HL-60/S4 treated with retinoic acid at 250 ng/mL for 4 days and 3 days (cell line): Measurements from ENCODE around the gene TRAPPC2L.

Source experiments
- in situ Hi-C: fragments of 300-500 bp; cut with MboI; formaldehyde crosslinking; loops from 2 replicates; pipeline ENCODE4 v1.7.0; 2022; ENCODE audit warnings: low sequenced_read_pairs

TRAPPC2L gene

GRCh38 chr16:88856122-88856827 lies 652 bp upstream of the TRAPPC2L start:
- in situ Hi-C loops: no loop called here

- in situ Hi-C loops: no loop called here
These were observed 907 bp downstream of the TRAPPC2L start for GRCh38 chr16:88857728-88858339.

- in situ Hi-C loops: no loop called here
These were observed 2.6 kb downstream of the TRAPPC2L start for GRCh38 chr16:88859381-88860091.

- in situ Hi-C loops: no loop called here
These were observed 4.4 kb downstream of the TRAPPC2L start for GRCh38 chr16:88861359-88861758.

- in situ Hi-C loops: no loop called here
These were observed 6.0 kb downstream of the TRAPPC2L start for GRCh38 chr16:88862968-88863367.

GRCh38 chr16:88863426-88863825 lies 6.5 kb downstream of the TRAPPC2L start:
- in situ Hi-C loops: no loop called here

- in situ Hi-C loops: no loop called here
These were observed 7.2 kb downstream of the TRAPPC2L start for GRCh38 chr16:88864099-88864498.

GRCh38 chr16:88864521-88864920 lies 7.6 kb downstream of the TRAPPC2L start:
- in situ Hi-C loops: no loop called here

GRCh38 chr16:88865310-88865709 lies 8.4 kb downstream of the TRAPPC2L start:
- in situ Hi-C loops: no loop called here

GRCh38 chr16:88865742-88866141 lies 8.8 kb downstream of the TRAPPC2L start:
- in situ Hi-C loops: no loop called here

GRCh38 chr16:88866151-88866920 lies 9.4 kb downstream of the TRAPPC2L start, which contains the start of gene PABPN1L:
TSS of gene PABPN1L (minus strand) at chr16:88866660. CDS start at chr16:88866606, 54 bp downstream.
- in situ Hi-C loops: no loop called here

GRCh38 chr16:88867581-88868246 lies 10.8 kb downstream of the TRAPPC2L start:
- in situ Hi-C loops: no loop called here

GRCh38 chr16:88868974-88869672 lies 12.2 kb downstream of the TRAPPC2L start:
- in situ Hi-C loops: no loop called here

GRCh38 chr16:88869673-88869980 lies 12.7 kb downstream of the TRAPPC2L start:
- in situ Hi-C loops: no loop called here

GRCh38 chr16:88870608-88871348 lies 13.9 kb downstream of the TRAPPC2L start:
- in situ Hi-C loops: no loop called here

- in situ Hi-C loops: no loop called here
These were observed 14.4 kb downstream of the TRAPPC2L start for GRCh38 chr16:88871349-88871702.

GRCh38 chr16:88871730-88872416 lies 14.9 kb downstream of the TRAPPC2L start:
- in situ Hi-C loops: no loop called here

- in situ Hi-C loops: no loop called here
These were observed 15.9 kb downstream of the TRAPPC2L start for GRCh38 chr16:88872650-88873331.
